Mammary epithelial cell (primary cell): ENCODE measurements around the gene LGMN.

ENCODE experiments used
- CTCF ChIP-seq, 2 donors: IDR thresholded peaks in 1 of 2; conservative IDR thresholded peaks in 1 of 2; 2 replicates each; pipeline ENCODE4 v1.5.1; 2011 to 2012; ENCODE audit warnings: inconsistent platforms in 2 of 2, low read length in 2 of 2, mild to moderate bottlenecking in 2 of 2, control low read depth in 1 of 2, low read depth in 1 of 2; ENCODE audit not compliant: insufficient read depth in 1 of 2; ENCODE audit errors: extremely low read depth in 1 of 2
- EZH2 ChIP-seq: IDR thresholded peaks from 2 replicates; pipeline ENCODE4 v1.6.1; 2012; ENCODE audit warnings: low read length, inconsistent platforms, borderline replicate concordance

- TF ChIP-seq EZH2 (no peak), CTCF (conservative IDR thresholded peaks at IDR 0.05 in 1 of 2, IDR thresholded peaks at IDR 0.05 in 1 of 2; ENCODE audit: extremely low read depth in 1 of 2, insufficient read depth in 1 of 2, low read depth in 1 of 2, low read length in 2 of 2) (no peak)
Measured at GRCh38 chr14:92735344-92735743, 13.1 kb downstream of the LGMN start.
